Pancreas (tissue), 10 donors: ENCODE data around the gene ITPR1. TPM values are rescaled to one million over a fixed set of nuclear protein-coding genes. Genes with fewer than 3 reads are reported as not detected.
A peak's percentile ranks its signal among the peaks of the same experiment; 100 is the strongest.

Experiments
- ATAC-seq, 4 donors: fragments of 200-7000 bp; cut with Tn5 transposase; one replicate each; pipeline versions ENCODE4 v1.8.0 to v1.9.1; 2020; ENCODE audit warnings: mild to moderate bottlenecking in 4 of 4, moderate library complexity in 4 of 4
- DNase-seq, 6 donors: peaks; one replicate each; pipeline ENCODE4 v3.0.0-alpha.2; 2020
- FAIRE-seq: peaks from 2 replicates; lab custom pipeline; 2012; peaks lifted over from hg19 to GRCh38; lab: Jason Lieb, UNC
- H3K27ac ChIP-seq, 4 donors: fragments of 200-600 bp; sonication (generic); 1 replicate in 3 of 4; 2 replicates in 1 of 4; pipeline versions ENCODE4 v1.5.0 to v1.8.0; 2020
- H3K27me3 ChIP-seq, 4 donors: fragments of 200-600 bp; one replicate each; pipeline ENCODE4 v1.8.0; 2021
- H3K36me3 ChIP-seq, 3 donors: fragments of 200-600 bp; sonication (generic) in 1 of 3; one replicate each; pipeline versions ENCODE4 v1.5.0 to v1.8.0; 2020 to 2021
- H3K4me1 ChIP-seq, 3 donors: fragments of 200-600 bp; one replicate each; pipeline ENCODE4 v1.8.0; 2021
- H3K4me3 ChIP-seq, 4 donors: fragments of 200-600 bp; sonication (generic) in 2 of 4; one replicate each; pipeline versions ENCODE4 v1.5.0 to v1.8.0; 2020 to 2021
- H3K9me3 ChIP-seq, 4 donors: fragments of 200-600 bp; one replicate each; pipeline ENCODE4 v1.8.0; 2021
- WGBS, 2 donors: extraction: QIAGEN DNeasy Blood & Tissue Kit; methylation state at CpG; one replicate each; pipeline ENCODE4 v1.1.7; 2013; 5-methylcytosine and 5-hydroxymethylcytosine counted together
- intact Hi-C, 3 donors: fragments of 100-400 bp; cut with DNase I; formaldehyde crosslinking; loops; one replicate each; pipeline versions ENCODE4 v1.11.1 to v1.14.2; 2022
- polyA plus RNA-seq, 2 donors: library from polyadenylated mRNA; stranded (reverse); fragments of 200-250 nt; gene quantifications; one replicate each; pipeline ENCODE4 v1.2.3, GENCODE V29; 2013
- total RNA-seq, 6 donors: library from RNA; stranded (reverse); fragmentation: NEBNext Ultra II Directional in 4 of 6; extraction: Animal tissue kit (Norgen Biotek cat#: 25700) in 4 of 6; gene quantifications; one replicate each; pipeline versions ENCODE4 v1.2.1 to v1.2.4, GENCODE V29; 2021 to 2023
- TF ChIP-seq, protein P1 (sequence below), 4 donors: fragments of 200-600 bp; sonication (generic) in 3 of 4; IDR thresholded peaks; one replicate each; pipeline versions ENCODE4 v1.5.0 to v1.8.0; 2021; ENCODE audit warnings: antibody characterized with exemption in 4 of 4
- donor health status: healthy with polysubstance abuse.
- donor health status: DM: no; HTN: no; CAD: no; lungs with moderate emphysema.
- donor health status: DM: no; HTN: no; CAD: no.
- donor health status: control.
- donor health status: control.
- donor health status: Bipolar disorder and iron deficiency.
- donor health status: DM: yes; HTN: yes; CAD: no.
- donor health status: DM: no; HTN: no; CAD: no.
- donor health status: DM: no; HTN: no; CAD: no.
- donor health status: DM: yes; HTN: yes; CAD: no.

ITPR1 gene
- total and polyA plus RNA-seq, 8 donors = 4.5 to 19.1 (median 10.1) TPM

DNA sequence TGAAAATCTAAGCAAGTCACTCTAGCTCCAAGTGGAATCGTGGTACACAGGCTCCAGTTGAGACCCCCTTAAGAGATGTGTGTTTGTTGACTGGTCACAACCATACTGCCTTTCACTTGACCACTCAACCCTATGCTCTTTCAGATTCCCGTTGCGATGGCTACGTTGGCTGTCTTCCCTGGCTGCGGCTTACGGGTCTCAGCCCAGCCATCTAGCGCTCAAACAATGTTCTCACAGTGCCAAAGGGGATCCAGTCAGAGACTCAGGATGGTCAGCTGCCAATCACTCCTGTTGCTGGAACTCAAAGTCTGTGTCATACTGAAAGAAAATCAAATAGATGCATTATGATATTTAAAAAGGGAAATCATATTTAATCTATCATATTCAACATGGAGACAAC, 237.6 kb downstream of the ITPR1 start:
- ATAC-seq = no peak
- Histone ChIP-seq H3K4me1 (peaks cover 9 to 27% (median 11%) of the 10 kb centered on the region in 3 donors), H3K36me3 (no peaks in the 10 kb centered on the region), H3K9me3 (no peaks in the 10 kb centered on the region), H3K27me3 (no peaks in the 10 kb centered on the region), H3K4me3 (no peak overlapping the region), H3K27ac (no peak overlapping the region)
- TF ChIP-seq, protein P1, sequence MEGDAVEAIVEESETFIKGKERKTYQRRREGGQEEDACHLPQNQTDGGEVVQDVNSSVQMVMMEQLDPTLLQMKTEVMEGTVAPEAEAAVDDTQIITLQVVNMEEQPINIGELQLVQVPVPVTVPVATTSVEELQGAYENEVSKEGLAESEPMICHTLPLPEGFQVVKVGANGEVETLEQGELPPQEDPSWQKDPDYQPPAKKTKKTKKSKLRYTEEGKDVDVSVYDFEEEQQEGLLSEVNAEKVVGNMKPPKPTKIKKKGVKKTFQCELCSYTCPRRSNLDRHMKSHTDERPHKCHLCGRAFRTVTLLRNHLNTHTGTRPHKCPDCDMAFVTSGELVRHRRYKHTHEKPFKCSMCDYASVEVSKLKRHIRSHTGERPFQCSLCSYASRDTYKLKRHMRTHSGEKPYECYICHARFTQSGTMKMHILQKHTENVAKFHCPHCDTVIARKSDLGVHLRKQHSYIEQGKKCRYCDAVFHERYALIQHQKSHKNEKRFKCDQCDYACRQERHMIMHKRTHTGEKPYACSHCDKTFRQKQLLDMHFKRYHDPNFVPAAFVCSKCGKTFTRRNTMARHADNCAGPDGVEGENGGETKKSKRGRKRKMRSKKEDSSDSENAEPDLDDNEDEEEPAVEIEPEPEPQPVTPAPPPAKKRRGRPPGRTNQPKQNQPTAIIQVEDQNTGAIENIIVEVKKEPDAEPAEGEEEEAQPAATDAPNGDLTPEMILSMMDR (IDR thresholded peaks at IDR 0.05) = no peak
- intact Hi-C loops = no loop called here
- no peak for FAIRE-seq
- no peak for DNase-seq
- 92 to 95% methylated on average over 7 of the region's 7 CpGs for WGBS, 2 donors

DNA sequence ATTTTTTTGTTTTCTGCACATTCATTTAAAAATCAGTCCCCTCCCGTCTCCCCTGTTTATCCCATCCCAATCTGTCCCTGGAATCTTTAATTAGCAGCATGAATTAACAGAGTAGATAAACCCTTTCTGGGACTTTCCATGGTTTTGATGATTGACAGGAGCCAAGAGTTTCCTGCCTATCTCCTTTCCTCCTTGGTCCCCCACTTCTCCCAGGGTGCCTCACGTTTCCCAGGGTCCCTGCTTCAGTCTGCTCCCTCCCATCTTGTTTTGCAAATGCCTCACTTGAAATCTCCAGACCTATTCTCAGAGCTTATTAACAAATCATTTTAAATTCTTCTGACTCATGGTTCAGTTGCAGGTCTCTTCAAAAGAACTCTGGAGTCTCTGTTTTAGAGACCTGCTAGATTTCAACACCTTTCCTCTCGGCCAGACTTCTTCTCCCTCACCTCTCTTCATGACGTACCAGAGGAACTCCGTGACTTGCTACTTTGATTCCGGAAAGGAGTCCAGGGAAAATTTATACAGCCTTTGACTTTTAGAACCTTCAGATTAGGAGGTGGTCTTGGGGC, 238.5 kb downstream of the ITPR1 start:
- ATAC-seq (no peak), FAIRE-seq (no peak)
- 93 to 94% methylated on average over 6 of the region's 6 CpGs for WGBS, 2 donors

DNA sequence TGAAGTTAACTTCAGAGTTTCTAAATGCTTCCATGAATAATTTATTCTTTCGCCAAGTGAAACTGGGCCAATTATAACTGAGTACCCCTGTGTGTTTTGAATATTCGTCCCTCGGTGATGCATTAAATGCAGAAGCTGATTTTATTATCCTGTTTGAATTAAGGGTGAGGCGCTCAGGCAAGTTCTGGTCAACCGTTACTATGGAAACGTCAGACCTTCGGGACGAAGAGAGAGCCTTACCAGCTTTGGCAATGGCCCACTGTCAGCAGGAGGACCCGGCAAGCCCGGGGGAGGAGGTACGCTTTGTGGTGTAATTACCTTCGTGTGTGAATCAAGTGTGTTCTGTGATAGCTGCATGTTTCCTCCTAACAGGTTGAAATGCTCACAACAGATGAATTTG, 239.8 kb downstream of the ITPR1 start:
- WGBS, 2 donors = 68 to 73% methylated on average over 12 of the region's 12 CpGs
- ATAC-seq (no peak), FAIRE-seq (no peak), DNase-seq (no peak)
- Histone ChIP-seq H3K27me3 (no peaks in the 10 kb centered on the region), H3K27ac (no peak overlapping the region), H3K4me3 (no peak overlapping the region), H3K36me3 (no peaks in the 10 kb centered on the region), H3K9me3 (no peaks in the 10 kb centered on the region), H3K4me1 (peaks cover 9 to 41% (median 11%) of the 10 kb centered on the region in 3 donors)
- intact Hi-C loops = no loop called here
- TF ChIP-seq, protein P1 (IDR thresholded peaks at IDR 0.05) = no peak

More for the DNA sequence above, 238.5 kb downstream of the ITPR1 start:
- Histone ChIP-seq H3K9me3 (no peaks in the 10 kb centered on the region), H3K4me3 (no peak overlapping the region), H3K4me1 (peaks cover 9 to 36% (median 11%) of the 10 kb centered on the region in 3 donors), H3K27me3 (no peaks in the 10 kb centered on the region), H3K27ac (no peak overlapping the region), H3K36me3 (no peaks in the 10 kb centered on the region)
- TF ChIP-seq, protein P1 (IDR thresholded peaks at IDR 0.05) = no peak
- DNase-seq = no peak
- intact Hi-C loops = no loop called here

DNA sequence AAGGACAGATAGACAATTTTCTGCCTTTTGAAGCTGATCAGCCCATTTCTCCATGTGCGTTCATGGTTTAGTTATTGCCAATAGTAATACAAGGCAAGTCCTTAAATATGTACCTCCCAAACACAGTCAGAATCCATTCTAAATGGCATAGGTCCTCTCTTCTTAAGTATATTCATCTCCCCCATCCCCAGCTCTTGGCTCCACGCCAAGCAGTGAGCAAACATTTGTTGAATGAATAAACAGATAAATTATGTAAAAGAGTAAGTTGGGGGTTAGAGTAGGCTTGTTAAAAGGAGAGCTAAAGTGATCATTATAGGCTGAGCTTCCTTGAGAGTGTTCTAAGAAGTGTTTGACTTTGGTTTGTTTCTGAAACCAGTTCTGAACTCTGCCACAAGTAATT, 241.3 kb downstream of the ITPR1 start:
- TF ChIP-seq, protein P1 (IDR thresholded peaks at IDR 0.05) = no peak
- H3K27me3 ChIP-seq = no peaks in the 10 kb centered on the region
- FAIRE-seq = no peak
- no peak overlapping the region for H3K27ac ChIP-seq
- peaks cover 9 to 35% (median 11%) of the 10 kb centered on the region in 3 donors for H3K4me1 ChIP-seq
- intact Hi-C loops = no loop called here
- no peak overlapping the region for H3K4me3 ChIP-seq
- DNase-seq = peak in 1 of 6 donors; percentile 65
- WGBS, 2 donors = 48 to 49% methylated on average over 2 of the region's 2 CpGs
- H3K9me3 ChIP-seq = no peaks in the 10 kb centered on the region
- H3K36me3 ChIP-seq = no peaks in the 10 kb centered on the region
- peak in 1 of 4 donors; percentile 8 for ATAC-seq

DNA sequence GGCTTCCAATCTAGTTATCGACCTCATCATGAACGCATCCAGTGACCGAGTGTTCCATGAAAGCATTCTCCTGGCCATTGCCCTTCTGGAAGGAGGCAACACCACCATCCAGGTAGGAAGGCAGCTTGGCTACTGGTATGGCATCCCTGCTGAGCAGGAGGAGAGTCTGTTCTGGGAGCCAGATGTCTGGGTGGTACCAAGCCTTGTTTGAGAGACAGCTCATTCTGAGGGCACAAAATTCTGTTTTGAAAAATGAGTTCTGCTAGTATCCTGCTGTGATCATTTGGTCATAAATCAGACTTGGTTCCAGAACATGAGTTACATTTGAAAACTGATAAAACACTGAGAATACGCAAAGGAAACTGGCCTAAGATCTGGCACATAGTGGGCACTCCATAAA, 242.1 kb downstream of the ITPR1 start:
- FAIRE-seq = no peak
- no peak overlapping the region for H3K4me3 ChIP-seq
- H3K27ac ChIP-seq = no peak overlapping the region
- no peak for ATAC-seq
- H3K27me3 ChIP-seq = no peaks in the 10 kb centered on the region
- DNase-seq = no peak
- H3K9me3 ChIP-seq = no peaks in the 10 kb centered on the region
- WGBS, 2 donors = 82 to 84% methylated on average over 4 of the region's 4 CpGs
- TF ChIP-seq, protein P1 (IDR thresholded peaks at IDR 0.05) = no peak
- no peaks in the 10 kb centered on the region for H3K36me3 ChIP-seq
- intact Hi-C loops = no loop called here
- peaks cover 9 to 30% (median 11%) of the 10 kb centered on the region in 3 donors for H3K4me1 ChIP-seq
